Measurements from ENCODE around the gene TMBIM1. TPM values are rescaled to one million over a fixed set of nuclear protein-coding genes. Genes with fewer than 3 reads are reported as not detected.

TMBIM1 gene
- 100 to 1,000 TPM; 317 to 426 TPM for total RNA-seq
- long read RNA-seq, transcript TMBIM1-201 (12 exons, 2,371 nt): major isoform, 151 of 539 reads
- long read RNA-seq, transcript TMBIM1-219 (10 exons, 2,874 nt): minor isoform, 71 of 539 reads
- long read RNA-seq, partial matches to known transcripts: 227 of 539 reads
- long read RNA-seq, other reads (novel, unspliced or antisense): 83 of 539 reads

DNA sequence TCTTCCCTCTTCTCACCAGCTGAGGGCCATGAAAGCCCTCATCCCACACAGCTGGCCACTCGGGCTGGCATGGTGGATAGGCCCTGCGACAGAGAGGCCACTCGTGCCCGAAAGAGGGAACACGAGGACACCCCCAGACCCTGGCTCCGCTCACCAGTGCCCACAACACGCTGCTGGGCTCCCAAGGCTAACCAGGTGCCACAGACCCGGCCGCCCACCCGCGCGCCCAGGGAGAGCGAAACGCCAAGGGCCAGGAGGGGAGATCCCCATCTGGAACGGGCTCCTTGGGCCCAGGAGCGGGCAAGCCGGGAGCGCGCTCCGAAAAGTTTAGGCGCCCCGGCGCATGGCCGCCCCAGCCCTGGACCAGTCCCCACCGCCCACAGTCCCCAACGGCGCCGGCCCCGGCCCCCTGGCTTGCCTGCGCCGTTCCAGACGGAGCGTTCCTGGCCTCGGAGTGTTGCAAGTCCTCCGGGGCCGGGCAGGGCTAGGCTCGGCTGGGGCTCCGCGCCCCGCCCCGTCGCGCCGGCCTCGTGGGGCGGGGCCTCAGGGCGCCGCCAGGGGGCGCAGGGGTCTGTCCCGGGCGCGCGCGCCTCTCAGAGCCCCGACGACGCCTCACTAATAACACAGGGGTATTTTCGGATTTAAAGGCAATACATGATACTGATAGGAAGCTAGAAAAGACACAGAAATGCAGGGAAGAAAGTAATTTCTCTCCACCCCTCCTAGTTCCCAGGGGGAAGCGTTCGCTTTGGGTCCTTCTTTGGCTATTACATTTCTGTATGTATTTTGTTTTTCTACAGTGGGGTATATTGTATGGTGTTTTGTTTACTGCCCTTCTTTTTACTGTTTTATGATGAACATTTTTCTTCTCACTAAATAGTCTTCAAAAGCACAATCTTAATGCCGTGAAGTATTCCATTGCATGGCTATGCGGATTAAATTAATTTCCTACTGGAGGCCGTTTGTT lies at the start of gene TMBIM1:
Gene TMBIM1 (minus strand): TSS at position 456 of the 967 bp plus-strand sequence. CDS start 10,362 bp downstream, outside the sequence.
- DNase-seq: peak; percentile 67 to 86
- intact Hi-C loops (cut with DNase I, micrococcal nuclease): no loop called here
- peak; percentile 62 for ATAC-seq

- DNase-seq: no peak
- intact Hi-C loops (cut with DNase I, micrococcal nuclease): no loop called here
- no peak for ATAC-seq
Measured at GRCh38 chr2:218341381-218341780, 49.1 kb upstream of the TMBIM1 start.

- no peak for ATAC-seq
- intact Hi-C loops (cut with DNase I, micrococcal nuclease): no loop called here
- DNase-seq: no peak
Measured at GRCh38 chr2:218340656-218341055, 48.4 kb upstream of the TMBIM1 start.

DNA sequence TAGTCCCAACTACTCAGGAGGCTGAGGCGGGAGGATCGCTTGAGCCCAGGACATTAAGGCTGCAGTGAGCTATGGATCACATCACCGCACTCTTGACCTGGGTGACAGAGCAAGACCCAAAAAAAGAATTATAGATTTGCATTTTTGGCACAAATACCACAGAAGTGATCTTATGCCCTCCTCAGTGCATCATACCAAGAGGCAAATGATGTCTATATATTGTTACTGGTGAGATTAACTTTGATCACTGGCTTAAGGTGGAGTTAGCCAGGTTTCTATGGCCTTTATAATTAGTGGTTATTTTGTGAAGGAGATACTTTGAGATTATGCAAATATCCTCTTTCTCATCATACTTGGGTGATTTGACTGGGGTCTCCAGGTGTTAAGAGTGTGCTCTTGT lies 42.2 kb upstream of the TMBIM1 start:
- intact Hi-C loops (cut with DNase I, micrococcal nuclease): no loop called here
- ATAC-seq: no peak
- DNase-seq: no peak

- no peak for ATAC-seq
- DNase-seq: peak in 1 of 2 donors; percentile 49
- intact Hi-C loops (cut with DNase I, micrococcal nuclease): no loop called here
Measured at GRCh38 chr2:218332920-218333645, 40.8 kb upstream of the TMBIM1 start.

DNA sequence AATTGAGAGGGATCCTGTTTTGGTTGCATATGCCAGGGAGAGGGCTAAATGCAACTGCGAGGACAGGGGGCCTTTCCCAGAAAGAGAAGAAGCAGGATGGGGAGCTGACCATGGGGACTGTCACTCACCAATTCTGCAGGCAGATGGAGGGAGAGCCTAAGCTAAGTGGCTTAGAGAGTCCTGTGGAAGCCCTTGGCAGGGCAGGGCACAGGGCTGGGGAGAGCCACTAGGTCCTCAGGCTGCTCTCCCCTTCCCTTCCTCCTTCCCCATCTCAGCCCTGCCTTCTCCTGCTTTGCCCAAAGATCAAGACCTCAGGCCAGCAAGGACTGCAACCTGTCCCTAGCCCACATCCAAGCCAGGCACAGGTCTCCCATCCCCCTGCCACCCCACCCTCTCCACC lies 40.0 kb upstream of the TMBIM1 start:
- no peak for DNase-seq
- ATAC-seq: no peak
- intact Hi-C loops (cut with DNase I, micrococcal nuclease): no loop called here

DNA sequence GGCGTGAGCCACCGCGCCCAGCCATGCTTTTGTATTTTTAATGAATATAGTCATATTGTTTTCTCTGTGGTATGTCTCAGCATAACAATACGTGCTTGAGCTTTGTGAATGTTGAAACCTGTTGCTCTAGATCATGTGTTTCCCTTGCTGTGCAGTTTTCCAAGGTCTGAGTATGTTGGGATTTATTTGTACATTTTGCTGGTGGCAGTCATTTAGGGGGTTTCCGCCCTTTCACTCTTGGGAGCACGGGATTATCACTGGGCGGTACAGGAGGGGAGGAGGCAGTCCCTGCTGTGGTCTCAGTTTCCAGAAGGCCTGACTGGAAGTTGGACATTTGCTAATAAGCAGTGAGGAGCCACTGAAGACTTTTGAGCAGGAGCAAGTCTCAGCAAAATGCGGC lies 39.4 kb upstream of the TMBIM1 start:
- no peak for ATAC-seq
- DNase-seq: no peak
- intact Hi-C loops (cut with DNase I, micrococcal nuclease): no loop called here

GRCh38 chr2:218329826-218330593 lies 37.7 kb upstream of the TMBIM1 start:
- intact Hi-C loops (cut with DNase I, micrococcal nuclease): no loop called here
- ATAC-seq: no peak
- no peak for DNase-seq

DNA sequence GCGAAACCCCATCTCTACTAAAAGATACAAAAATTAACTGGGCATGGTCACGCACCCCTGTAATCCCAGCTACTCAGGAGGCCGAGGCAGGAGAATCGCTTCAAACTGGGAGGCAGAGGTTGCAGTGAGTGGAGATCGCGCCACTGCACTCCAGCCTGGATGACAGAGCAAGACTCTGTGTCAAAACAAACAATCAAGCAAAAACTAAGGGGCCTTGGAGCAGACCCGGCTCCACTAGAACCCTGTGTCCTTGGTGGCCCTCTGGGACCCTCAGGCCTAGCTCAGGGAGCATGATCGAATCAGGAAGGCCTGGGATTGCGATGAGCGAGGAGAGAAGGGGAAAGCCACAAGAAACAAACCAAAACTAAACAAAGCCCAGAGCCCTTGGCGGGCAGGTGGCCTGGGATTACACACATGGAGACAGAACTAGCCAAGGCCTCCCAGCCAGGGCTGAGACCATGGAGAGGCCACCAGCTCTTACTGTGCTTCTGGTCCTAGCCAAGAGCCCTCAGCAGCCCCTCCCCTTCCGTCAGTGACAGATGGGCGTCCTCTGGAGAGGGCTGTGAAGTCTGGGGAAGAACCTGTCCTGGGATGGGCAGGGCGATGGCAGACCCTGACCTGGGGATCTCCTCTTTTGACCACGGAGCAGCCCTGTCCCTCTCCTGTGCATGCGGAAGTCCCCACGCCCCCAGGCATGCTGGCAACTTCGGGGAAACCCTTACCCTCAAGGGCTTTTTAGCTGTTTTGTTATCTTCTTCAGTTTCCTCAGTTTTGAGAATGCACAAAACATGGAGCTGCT lies 36.9 kb upstream of the TMBIM1 start:
- no peak for ATAC-seq
- intact Hi-C loops (cut with DNase I, micrococcal nuclease): no loop called here
- no peak for DNase-seq

GRCh38 chr2:218328294-218328693 lies 36.0 kb upstream of the TMBIM1 start:
- intact Hi-C loops (cut with DNase I, micrococcal nuclease): no loop called here
- ATAC-seq (no peak), DNase-seq (no peak)

DNA sequence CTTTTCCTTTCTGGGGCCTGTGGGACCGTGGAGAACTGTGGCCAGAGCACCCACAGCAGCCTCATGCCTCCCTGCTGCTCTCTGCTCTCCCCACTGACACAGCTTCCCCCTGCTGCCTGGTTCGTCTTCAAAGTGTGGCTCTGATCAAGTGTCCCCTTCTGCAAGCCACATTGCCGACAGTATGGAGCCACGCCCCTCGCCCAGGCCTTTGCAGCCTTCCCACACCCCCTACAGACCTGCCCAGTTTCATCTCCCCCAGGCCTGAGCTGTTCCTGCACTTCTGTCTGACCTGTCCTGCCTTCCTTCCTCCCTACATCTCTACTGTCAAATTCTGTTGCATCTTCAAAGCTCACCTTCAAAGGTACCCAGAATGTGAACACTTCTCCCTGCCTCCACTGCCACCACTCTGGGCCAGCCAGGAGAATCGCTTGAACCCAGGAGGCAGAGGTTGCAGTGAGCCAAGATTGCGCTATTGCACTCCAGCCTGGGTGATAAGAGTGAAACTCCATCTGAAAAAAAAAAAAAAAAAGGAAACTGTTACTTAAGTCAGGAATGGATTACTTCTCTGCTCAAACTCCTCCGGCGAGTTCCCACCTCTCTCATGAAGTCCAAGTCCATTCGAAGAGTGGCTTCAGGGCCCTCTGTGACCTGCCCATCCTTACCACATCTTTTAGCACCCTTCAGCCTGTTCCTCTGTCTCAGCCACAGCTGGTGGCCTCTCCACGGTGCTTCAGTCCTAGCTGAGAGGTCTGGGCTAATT lies 35.3 kb upstream of the TMBIM1 start:
- intact Hi-C loops (cut with DNase I, micrococcal nuclease): no loop called here
- DNase-seq: no peak
- ATAC-seq: no peak

DNA sequence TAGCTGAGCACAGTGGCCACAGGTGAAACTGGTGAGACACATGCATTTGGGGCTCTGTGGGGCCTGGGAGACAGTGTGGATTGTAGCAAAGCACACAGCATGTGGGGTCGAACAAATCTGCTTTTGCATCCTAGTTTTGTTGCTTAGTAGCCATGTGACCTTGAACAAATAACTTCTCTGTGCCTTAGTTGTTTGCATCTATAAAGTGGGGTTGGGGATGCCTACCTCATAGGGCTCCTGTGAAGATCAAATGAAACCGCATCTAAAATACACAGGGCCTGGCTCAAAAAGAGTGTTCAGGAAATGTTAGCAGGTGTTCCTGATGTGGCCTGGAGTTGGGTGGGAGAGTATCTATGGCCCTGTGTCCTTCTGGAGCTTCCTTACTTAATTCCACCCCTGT lies 34.0 kb upstream of the TMBIM1 start:
- ATAC-seq (no peak), DNase-seq (no peak)
- intact Hi-C loops (cut with DNase I, micrococcal nuclease): no loop called here

- intact Hi-C loops (cut with DNase I, micrococcal nuclease): no loop called here
- DNase-seq (no peak), ATAC-seq (no peak)
Measured at GRCh38 chr2:218325566-218326160, 33.4 kb upstream of the TMBIM1 start.

DNA sequence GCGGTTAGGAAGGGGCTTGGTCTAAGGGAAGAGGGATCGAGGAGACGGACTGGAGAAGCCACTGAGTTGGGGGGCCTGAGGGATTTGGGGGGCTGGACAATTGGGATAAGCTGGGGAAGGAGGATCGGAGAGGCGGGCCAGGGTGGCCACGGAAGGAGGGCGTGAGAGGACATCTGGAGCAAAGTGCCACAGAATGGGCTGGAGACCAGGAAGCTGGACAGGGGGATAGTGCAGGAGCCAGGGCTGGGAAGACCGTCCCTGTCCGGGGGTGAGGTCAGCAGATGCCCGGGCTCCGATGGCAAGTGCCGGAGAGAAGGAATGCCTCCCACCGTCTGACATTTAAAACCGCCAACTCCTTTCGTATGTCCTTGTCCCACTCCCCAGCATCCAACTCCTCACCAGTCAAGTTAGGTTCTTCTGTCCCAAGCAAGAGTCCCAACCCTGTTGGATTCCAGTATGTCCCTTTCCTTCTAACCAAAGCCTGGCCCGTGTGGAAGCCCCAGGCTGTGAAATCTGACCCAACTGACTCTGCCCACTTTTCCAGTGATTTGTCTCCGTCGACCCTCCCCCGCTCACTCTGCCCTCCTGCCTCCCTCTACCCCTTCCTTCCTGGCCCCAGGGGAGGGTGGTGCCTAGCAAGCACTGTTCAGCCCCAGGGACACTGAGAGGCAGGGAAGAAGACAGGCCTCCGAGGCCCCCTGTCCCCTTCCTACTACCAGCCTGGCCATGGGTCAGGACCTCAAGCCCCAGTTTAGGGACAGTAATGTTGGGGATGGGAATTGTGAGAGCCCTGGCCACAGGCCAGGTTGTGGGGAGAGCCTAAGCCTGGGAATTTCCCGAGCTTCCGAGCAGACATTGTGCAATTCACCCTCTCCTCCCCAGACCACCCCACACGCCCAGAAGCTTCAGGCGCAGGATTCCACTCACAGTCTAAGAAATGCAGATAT lies 31.5 kb upstream of the TMBIM1 start:
- ATAC-seq (peak; percentile 51), DNase-seq (peak; percentile 44 to 66)
- intact Hi-C loops (cut with DNase I, micrococcal nuclease): no loop called here

- DNase-seq (peak; percentile 85 to 87), ATAC-seq (peak; percentile 82)
- intact Hi-C loops (cut with DNase I, micrococcal nuclease): no loop called here
Measured at GRCh38 chr2:218322768-218323525, 30.6 kb upstream of the TMBIM1 start.
